HG03442 (cell line): ENCODE results near the gene SPEM2.

ENCODE experiments used
- ATAC-seq: cut with Tn5 transposase; IDR thresholded peaks from one replicate; pipeline ENCODE4 v1.9.1; 2021; ENCODE audit warnings: mild to moderate bottlenecking, moderate library complexity; ENCODE audit not compliant: unreplicated experiment

SPEM2 gene

DNA sequence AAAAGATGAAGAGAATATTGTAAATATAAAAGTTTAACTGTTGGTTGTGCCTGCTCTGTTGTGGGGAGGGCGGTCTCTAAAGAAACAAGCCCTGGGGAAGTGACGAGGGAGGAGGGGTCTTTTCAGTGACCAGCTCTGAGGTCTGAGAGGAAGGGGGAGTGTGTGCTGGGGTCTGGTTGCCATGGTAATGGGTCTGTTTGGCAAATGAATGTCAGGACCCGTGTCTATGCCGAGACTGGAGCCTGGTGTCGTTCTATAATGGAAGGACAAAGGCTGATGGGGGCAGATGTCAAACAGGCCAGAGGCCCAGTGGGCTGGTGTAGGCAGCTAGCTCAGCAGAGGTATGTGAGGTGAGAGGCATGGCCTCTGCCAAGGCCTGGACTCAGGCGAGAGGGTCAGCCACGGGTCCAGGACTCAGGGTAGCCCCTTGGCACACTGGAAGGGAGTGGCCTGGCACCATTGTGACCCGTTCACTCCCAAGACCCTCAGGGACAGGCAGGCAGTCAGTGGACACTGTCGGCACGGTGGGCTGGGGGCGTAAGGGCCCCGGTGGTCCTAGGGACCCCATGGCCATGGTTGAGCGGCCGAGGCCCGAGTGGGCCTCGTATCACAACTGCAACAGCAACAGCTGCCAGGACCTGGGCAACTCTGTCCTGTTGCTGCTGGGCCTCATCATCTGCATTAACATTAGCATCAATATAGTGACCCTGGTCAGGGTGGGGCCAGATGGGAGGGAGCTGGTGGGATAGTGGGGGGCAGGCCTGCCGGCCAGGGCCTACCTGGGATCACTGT lies 5.4 kb upstream of the SPEM2 start, which contains the start of gene SPEM1:
TSS of gene SPEM1 (plus strand) at position 506 of the 792 bp plus-strand sequence. CDS start at position 567, 61 bp downstream.
- no peak for ATAC-seq

- no peak for ATAC-seq
Observed at GRCh38 chr17:7421186-7421585, 4.2 kb upstream of the SPEM2 start.

DNA sequence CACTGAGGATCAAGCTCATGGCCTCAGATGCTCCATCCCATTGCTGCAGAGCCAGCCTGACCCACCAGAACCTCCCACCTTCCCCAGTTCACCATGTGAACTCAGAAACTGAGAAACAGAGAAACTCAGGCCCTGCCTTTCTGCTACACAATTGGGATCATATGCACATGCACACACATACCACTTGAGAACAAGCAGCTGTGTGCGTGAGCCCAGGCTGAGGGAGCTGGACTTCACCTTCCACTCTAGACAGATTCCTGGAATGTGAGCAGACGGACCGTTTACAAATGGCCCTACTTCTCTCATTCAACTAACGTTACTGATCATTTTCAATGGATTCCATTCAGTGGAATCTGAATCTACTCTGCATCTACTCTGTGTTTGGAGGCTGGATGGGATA lies 1.7 kb upstream of the SPEM2 start:
- no peak for ATAC-seq

DNA sequence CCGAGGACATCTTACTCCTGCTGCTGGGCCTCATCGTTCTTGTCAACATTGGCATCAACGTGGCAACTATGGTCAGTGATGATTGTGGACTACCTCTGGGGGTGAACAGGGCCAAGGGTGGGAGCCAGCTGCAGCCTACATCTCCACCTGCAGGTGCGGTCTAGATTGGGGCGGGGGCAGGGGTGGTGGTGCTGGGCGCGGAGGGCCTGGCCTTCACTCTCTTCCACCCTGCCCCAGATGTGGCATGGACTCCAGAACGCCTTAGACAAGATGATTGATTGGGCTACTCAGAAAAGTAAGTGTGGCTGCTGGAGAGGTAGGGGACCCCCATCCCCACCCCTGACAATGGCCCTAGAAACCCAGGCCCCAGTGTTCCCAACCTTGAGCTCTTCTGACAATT lies 340 bp downstream of the SPEM2 start:
- no peak for ATAC-seq

GRCh38 chr17:7426203-7426863 lies 917 bp downstream of the SPEM2 start:
- no peak for ATAC-seq

DNA sequence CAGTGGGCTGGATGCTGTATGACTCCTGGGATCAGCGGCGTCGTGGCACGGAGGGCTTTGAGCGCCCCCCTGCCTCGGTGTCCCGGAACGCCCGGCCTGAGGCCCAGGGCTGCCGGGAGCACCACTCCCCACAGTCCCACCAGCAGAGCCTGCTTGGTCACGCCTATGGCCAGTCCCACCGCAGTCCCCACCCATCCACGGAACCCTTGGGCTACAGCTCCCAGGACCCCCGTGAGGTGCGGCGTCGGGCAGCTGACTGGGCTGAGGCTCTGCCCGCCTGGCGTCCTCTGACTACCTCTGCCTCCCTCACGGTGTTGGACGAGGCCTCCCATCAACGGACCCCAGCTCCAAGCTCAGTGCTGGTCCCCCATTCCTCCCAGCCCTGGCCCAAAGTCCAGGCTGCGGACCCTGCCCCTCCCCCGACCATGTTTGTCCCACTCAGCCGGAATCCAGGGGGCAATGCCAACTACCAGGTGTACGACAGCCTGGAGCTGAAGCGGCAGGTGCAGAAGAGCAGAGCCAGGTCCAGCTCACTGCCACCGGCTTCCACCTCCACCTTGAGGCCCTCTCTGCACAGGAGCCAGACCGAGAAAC lies 1.6 kb downstream of the SPEM2 start:
- no peak for ATAC-seq

DNA sequence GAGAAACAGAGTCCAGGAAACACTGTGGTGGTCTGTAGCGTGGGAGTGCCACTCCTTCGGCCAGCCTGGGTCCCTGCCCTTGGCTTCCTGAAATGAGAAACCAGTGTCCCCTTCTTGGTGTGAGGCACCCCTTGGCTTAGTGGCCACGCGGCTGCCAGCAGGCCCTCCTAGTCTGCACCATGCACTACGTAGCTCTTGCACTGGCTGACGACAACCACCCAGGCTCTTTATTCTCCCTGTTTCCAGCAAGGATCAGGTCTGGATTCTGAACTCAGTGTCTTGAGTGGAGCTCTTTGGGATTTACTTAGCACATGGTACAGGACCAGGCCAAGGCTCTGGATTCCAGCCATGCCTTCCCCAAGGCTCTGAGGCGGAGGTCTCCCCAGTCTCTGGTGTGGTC lies 2.1 kb downstream of the SPEM2 start:
- no peak for ATAC-seq

- no peak for ATAC-seq
Observed at GRCh38 chr17:7428557-7428956, 3.1 kb downstream of the SPEM2 start, which contains the start of gene SPEM3. TSS of gene SPEM3 (plus strand) at chr17:7428857. CDS start at chr17:7428903, 46 bp downstream.

DNA sequence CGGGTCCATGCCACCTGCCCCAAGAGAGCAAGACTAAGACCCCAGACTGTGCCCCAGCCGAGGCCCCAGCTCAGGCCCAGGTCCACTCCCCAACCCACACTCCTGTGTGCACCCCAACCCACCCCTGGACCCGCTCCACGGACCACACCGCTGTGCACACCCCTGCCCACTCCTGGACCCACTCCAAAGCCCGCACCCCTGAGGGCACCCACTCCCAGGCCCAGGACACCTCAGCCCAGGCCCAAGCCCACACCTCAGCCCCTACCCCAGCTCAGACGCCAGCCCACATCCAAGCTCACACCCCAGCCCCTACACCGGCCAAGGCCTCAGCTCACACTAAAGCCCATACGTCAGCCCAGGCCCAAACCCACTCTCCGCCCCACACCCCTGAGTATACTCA lies 4.3 kb downstream of the SPEM2 start:
- ATAC-seq, result no peak

- no peak for ATAC-seq
Observed at GRCh38 chr17:7431231-7431630, 5.8 kb downstream of the SPEM2 start.

DNA sequence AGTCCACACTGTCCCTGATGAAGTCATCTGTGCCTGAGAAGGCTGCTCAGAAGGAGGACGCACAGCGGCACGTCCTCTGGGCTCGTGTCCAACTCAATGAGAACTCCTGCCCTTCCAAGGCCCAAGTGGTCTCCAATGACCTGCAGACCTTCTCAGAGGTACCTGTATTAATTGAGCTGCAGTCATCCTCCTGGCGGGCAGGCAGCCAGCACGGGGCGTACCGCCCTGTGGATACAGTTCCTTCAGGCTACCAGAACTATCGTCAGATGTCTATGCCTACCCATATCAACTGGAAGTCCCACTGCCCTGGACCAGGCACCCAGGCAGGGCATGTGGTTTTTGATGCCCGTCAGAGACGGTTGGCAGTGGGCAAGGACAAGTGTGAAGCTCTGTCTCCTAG lies 6.9 kb downstream of the SPEM2 start:
- ATAC-seq, result no peak

DNA sequence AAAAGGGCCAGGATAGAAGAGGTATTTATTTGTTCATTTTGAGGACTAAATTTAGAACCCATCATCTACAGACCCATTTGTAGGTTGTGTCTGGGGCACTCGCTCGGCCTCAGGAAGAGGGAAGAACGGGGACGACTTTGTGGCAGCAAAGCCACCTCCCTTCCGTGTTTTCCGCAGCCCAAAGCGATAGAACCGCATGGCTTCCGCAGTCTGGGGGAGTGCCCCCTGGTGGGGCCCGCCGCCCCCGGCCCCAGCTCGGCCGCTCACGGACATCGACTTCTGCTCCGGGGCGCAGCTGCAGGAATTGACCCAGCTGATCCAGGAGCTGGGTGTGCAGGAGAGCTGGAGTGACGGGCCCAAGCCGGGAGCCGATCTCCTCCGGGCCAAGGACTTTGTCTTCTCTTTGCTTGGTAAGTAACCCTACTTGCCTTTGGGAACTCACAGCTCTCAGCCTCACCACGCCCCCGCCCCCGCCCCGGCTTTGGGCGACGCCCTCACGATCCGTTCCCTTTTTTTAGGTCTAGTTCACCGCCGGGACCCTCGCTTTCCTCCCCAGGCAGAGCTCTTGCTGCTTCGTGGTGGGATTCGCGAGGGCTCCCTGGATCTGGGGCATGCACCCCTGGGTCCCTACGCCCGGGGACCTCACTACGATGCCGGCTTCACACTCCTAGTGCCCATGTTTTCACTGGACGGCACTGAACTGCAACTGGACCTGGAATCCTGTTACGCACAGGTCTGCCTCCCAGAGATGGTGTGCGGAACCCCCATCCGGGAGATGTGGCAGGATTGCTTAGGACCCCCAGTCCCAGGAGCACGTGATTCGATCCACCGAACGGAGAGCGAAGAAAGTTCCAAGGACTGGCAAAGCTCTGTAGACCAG lies 10.5 kb downstream of the SPEM2 start:
- ATAC-seq, result no peak

- ATAC-seq, result peak; percentile 34
Observed at GRCh38 chr17:7436556-7437368, 11.3 kb downstream of the SPEM2 start.

GRCh38 chr17:7437369-7437863 lies 12.0 kb downstream of the SPEM2 start:
- no peak for ATAC-seq

GRCh38 chr17:7437950-7438614 lies 12.7 kb downstream of the SPEM2 start:
- ATAC-seq, result no peak

DNA sequence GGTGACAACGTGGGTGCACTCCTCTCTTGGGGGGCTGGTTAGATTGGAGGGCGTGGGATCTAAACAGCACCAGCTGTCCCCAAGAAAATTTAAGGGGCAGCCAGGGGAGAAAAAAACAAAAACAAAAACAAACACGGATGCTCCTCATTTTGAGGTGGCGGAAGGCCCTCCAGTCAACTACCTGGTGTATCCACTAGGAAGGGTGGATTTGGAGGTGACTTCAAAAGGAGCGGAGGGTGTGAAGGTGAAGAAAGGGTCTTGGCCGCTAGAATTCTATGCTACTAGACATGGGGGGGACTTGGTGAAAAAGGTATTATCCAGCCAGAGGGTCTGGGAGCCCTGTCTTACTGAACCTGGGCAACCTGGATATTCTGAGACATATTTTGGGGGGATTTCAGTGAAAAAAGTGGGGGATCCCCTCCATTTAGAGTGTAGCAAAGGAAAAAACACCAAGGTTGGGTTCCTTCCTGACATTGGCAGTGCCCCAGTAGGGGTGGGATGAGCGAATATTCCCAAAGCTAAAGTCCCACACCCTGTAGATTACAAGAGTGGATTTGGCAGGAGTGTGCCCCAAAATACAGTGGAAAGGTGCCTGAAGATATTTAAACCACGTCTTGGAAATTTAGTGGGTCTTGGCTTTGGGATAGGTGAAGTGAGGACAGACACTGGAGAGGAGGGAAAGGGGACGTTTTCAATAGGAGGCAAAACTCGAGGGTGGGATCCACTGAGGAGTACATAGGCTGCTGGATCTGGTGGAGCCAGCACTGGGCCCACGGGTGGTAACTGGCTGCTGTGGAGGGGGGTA lies 13.4 kb downstream of the SPEM2 start:
- no peak for ATAC-seq

- no peak for ATAC-seq
Observed at GRCh38 chr17:7439462-7440112, 14.2 kb downstream of the SPEM2 start, which contains the start of gene FGF11. TSS of gene FGF11 (plus strand) at chr17:7439512. CDS start at chr17:7439621, 109 bp downstream.
